Central memory CD8-positive, alpha-beta T cell (primary cell): ENCODE measurements around the gene SPPL2A.
"Not testable (repeated sequence)": the region's sequence is repeated elsewhere in the genome, so short reads cannot be mapped to it uniquely, and the experiment has no call there.

Source experiments
- ATAC-seq: fragments of 150-1000 bp; cut with Tn5 transposase; replicated peaks from 2 replicates; pipeline ENCODE4 v1.10.0; 2022; ENCODE audit warnings: mild to moderate bottlenecking, moderate FRiP score, moderate number of reproducible peaks; ENCODE audit not compliant: poor library complexity, severe bottlenecking; ENCODE audit errors: extremely low read depth
- DNase-seq, 2 donors: peaks; one replicate each; pipeline ENCODE4 v3.0.0; 2021; ENCODE audit warnings: low spot score in 2 of 2
- H3K27ac Mint-ChIP-seq: one replicate; pipeline ENCODE4 v1.8.0; 2022; ENCODE audit warnings: low read depth, mild to moderate bottlenecking, moderate library complexity, mixed read lengths
- H3K27me3 Mint-ChIP-seq: one replicate; pipeline ENCODE4 v1.8.0; 2022; ENCODE audit warnings: mixed read lengths
- H3K36me3 Mint-ChIP-seq: one replicate; pipeline ENCODE4 v1.8.0; 2022; ENCODE audit warnings: mild to moderate bottlenecking, moderate library complexity, mixed read lengths; ENCODE audit not compliant: insufficient read depth
- H3K4me1 Mint-ChIP-seq: one replicate; pipeline ENCODE4 v1.8.0; 2022; ENCODE audit warnings: mixed read lengths
- H3K4me3 Mint-ChIP-seq: one replicate; pipeline ENCODE4 v1.8.0; 2022; ENCODE audit warnings: mild to moderate bottlenecking, moderate library complexity, mixed read lengths
- H3K9me3 Mint-ChIP-seq: one replicate; pipeline ENCODE4 v1.8.0; 2022; ENCODE audit warnings: mixed read lengths

The SPPL2A gene

DNA sequence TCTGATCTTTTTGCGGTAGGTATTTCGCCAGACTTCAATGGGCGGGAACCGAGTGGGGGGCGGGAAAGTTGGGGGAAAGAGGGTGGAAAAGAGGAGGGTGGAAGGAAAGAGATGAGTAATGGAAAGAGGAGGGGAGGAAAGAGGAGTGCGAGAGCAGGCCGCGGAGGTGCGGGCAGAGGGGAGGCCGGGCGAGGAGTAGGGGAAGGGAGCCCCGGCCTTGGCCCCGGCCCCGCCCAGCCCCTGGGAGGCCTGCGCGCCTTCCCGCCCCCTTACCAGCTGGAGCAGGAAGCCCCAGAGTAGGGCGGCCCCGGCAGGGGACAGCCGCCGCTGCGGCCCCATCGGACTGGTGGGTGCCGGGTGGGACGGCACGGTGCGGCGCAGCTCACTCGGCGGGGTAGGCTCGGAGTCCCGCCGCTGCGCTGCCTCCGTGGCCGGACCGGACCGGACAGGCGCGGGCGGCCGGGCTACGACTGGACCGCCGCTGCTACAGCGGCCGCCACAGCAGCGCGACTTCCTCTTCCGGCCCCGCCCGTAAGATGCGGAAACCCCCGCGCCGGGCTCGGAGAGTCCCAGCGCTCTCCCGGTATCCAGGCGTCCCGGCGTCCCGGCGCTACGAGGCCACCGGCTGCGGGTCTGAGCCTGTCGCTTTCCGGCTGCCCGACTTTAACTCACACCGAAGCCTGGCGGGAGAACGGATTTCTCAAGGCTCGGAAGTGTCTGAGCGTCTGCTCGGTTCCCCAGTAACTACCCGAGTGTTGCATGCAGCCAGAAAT is at the start of gene SPPL2A:
Gene SPPL2A, minus strand, starts transcription at position 512 of the 773 bp plus-strand sequence. Its CDS starts 173 bp downstream, at position 339.
- Mint-ChIP-seq H3K27ac (peak within 1 kb of the TSS; percentile 98), H3K36me3 (peaks cover 14% of the 10 kb centered on the region), H3K9me3 (no peaks in the 10 kb centered on the region), H3K4me3 (peak within 1 kb of the TSS; percentile 91), H3K27me3 (no peaks in the 10 kb centered on the region), H3K4me1 (peaks cover 45% of the 10 kb centered on the region)
- peak; percentile 91 for ATAC-seq
- DNase-seq: peak; percentile 54 to 56

- Mint-ChIP-seq H3K27ac (no peak overlapping the region), H3K36me3 (no peaks in the 10 kb centered on the region), H3K9me3 (no peaks in the 10 kb centered on the region), H3K27me3 (no peaks in the 10 kb centered on the region), H3K4me1 (no peaks in the 10 kb centered on the region), H3K4me3 (no peak overlapping the region)
- no peak for DNase-seq
- ATAC-seq: no peak
Measured at GRCh38 chr15:50814634-50815033, 49.1 kb upstream of the SPPL2A start.

GRCh38 chr15:50813865-50814264 is 48.4 kb upstream of the SPPL2A start:
- H3K27me3 Mint-ChIP-seq: no peaks in the 10 kb centered on the region
- no peak for DNase-seq
- H3K9me3 Mint-ChIP-seq: no peaks in the 10 kb centered on the region
- no peak overlapping the region for H3K4me3 Mint-ChIP-seq
- no peak for ATAC-seq
- H3K27ac Mint-ChIP-seq: no peak overlapping the region
- no peaks in the 10 kb centered on the region for H3K36me3 Mint-ChIP-seq
- no peaks in the 10 kb centered on the region for H3K4me1 Mint-ChIP-seq

DNA sequence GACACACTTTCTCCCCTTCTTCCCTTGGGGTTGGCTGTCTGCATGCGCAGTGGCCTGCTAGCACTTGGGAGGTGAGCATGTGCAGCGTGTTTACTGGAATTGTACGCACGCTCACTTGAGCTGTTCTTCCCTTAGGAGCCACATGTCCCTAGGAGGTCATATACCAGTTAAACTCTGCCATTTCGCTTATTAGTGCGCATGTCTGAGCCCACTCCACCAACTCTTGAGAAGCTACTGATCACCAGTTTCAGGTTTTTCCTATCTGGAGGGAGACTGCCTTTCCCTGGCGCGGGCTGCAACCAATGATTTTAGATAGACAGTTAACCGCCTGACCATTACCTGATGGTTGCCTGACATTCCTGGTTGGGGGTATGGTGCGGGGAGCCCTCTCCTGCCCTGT is 47.6 kb upstream of the SPPL2A start:
- Mint-ChIP-seq H3K4me1 (no peaks in the 10 kb centered on the region), H3K27me3 (no peaks in the 10 kb centered on the region), H3K27ac (no peak overlapping the region), H3K4me3 (no peak overlapping the region), H3K9me3 (no peaks in the 10 kb centered on the region), H3K36me3 (no peaks in the 10 kb centered on the region)
- DNase-seq: no peak
- no peak for ATAC-seq

- not testable (repeated sequence) for H3K27ac Mint-ChIP-seq, H3K4me3 Mint-ChIP-seq, H3K36me3 Mint-ChIP-seq, H3K27me3 Mint-ChIP-seq, H3K9me3 Mint-ChIP-seq, ATAC-seq, H3K4me1 Mint-ChIP-seq, DNase-seq
Measured at GRCh38 chr15:50812181-50812506, 46.6 kb upstream of the SPPL2A start.

DNA sequence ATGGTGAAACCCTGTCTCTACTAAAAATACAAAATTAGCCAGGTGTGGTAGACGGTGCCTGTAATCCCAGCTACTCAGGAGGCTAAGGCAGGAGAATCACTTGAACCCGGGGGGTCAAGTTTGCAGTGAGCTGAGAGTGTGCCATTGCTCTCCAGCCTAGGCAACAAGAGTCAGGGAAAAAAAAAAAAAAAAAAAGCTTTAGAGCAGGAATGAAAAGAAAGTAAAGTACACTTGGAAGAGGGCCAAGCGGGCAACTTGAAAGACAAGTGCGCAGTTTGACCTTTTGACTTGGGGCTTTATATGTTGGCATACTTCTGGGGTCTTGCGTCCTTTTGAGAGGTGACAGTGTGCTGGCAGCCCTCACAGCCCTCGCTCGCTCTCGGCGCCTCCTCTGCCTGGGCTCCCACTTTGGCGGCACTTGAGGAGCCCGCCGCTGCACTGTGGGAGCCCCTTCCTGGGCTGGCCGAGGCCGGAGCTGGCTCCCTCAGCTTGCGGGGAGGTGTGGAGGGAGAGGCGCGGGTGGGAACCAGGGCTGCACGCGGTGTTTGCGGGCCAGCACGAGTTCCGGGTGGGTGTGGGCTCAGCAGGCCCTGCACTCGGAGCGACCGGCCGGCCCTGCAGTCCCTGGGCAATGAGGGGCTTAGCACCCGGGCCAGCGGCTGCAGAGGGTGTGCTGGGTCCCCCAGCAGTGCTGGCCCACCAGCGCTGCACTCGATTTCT is 46.1 kb upstream of the SPPL2A start:
- not testable (repeated sequence) for H3K27ac Mint-ChIP-seq, ATAC-seq, DNase-seq, H3K4me1 Mint-ChIP-seq, H3K27me3 Mint-ChIP-seq, H3K4me3 Mint-ChIP-seq, H3K36me3 Mint-ChIP-seq, H3K9me3 Mint-ChIP-seq

- no peak for ATAC-seq
- no peak overlapping the region for H3K27ac Mint-ChIP-seq
- H3K4me1 Mint-ChIP-seq: no peaks in the 10 kb centered on the region
Measured at GRCh38 chr15:50810128-50810527, 44.6 kb upstream of the SPPL2A start.

DNA sequence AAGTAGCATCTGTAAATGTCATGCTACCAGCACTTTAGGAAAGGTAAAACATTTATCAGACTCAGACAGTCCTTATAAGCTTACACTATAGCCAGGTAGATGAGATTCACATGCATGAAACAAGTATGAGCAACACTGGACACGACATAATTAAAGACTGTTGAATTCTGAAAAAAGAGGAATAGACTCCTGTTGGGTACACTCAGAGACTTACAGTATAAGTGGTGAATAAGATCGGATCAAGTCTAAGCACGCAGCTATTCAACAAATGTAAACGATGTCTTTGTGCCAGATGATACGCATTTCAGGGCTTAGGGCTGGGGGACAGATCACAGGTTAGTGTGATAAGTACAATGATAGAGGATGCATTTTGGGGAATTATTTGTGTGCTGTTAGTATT is 43.2 kb upstream of the SPPL2A start:
- no peak for DNase-seq
- H3K27ac Mint-ChIP-seq: no peak overlapping the region
- no peaks in the 10 kb centered on the region for H3K36me3 Mint-ChIP-seq
- H3K4me3 Mint-ChIP-seq: no peak overlapping the region
- no peaks in the 10 kb centered on the region for H3K27me3 Mint-ChIP-seq
- H3K9me3 Mint-ChIP-seq: no peaks in the 10 kb centered on the region
- no peaks in the 10 kb centered on the region for H3K4me1 Mint-ChIP-seq
- no peak for ATAC-seq

More at GRCh38 chr15:50810128-50810527, 44.6 kb upstream of the SPPL2A start:
- no peaks in the 10 kb centered on the region for H3K9me3 Mint-ChIP-seq
- H3K27me3 Mint-ChIP-seq: no peaks in the 10 kb centered on the region
- no peak for DNase-seq
- H3K4me3 Mint-ChIP-seq: no peak overlapping the region
- no peaks in the 10 kb centered on the region for H3K36me3 Mint-ChIP-seq

GRCh38 chr15:50803479-50804180 is 38.1 kb upstream of the SPPL2A start:
- Mint-ChIP-seq H3K4me3 (no peak overlapping the region), H3K4me1 (no peaks in the 10 kb centered on the region), H3K27ac (no peak overlapping the region), H3K27me3 (no peaks in the 10 kb centered on the region), H3K9me3 (no peaks in the 10 kb centered on the region), H3K36me3 (no peaks in the 10 kb centered on the region)
- ATAC-seq: no peak
- no peak for DNase-seq

- no peaks in the 10 kb centered on the region for H3K9me3 Mint-ChIP-seq
- no peak for ATAC-seq
- H3K27ac Mint-ChIP-seq: no peak overlapping the region
- H3K36me3 Mint-ChIP-seq: no peaks in the 10 kb centered on the region
- H3K27me3 Mint-ChIP-seq: no peaks in the 10 kb centered on the region
- H3K4me1 Mint-ChIP-seq: no peaks in the 10 kb centered on the region
- DNase-seq: no peak
- no peak overlapping the region for H3K4me3 Mint-ChIP-seq
Measured at GRCh38 chr15:50800715-50801114, 35.2 kb upstream of the SPPL2A start.

DNA sequence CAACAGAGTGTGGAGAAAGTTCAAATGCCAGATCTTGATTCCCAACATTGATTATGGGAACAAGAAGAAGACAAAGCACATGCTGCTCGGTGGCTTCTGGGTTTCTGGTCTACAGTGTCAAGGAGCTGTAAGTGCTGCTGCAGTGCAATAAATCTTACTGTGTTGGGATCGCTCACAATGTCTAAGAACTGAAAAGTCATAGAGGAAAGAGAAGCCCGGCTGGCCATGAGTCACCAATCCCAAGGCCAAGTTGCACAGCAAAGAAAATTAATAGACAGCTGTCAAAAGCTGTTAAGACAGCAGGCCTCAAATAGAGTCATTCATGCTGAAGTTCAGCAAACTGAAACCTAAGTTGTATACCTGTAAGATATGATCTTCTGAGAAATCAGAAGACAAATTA is 33.2 kb upstream of the SPPL2A start:
- DNase-seq: no peak
- Mint-ChIP-seq H3K27me3 (no peaks in the 10 kb centered on the region), H3K4me3 (no peak overlapping the region), H3K27ac (no peak overlapping the region), H3K36me3 (no peaks in the 10 kb centered on the region), H3K9me3 (no peaks in the 10 kb centered on the region), H3K4me1 (no peaks in the 10 kb centered on the region)
- no peak for ATAC-seq

DNA sequence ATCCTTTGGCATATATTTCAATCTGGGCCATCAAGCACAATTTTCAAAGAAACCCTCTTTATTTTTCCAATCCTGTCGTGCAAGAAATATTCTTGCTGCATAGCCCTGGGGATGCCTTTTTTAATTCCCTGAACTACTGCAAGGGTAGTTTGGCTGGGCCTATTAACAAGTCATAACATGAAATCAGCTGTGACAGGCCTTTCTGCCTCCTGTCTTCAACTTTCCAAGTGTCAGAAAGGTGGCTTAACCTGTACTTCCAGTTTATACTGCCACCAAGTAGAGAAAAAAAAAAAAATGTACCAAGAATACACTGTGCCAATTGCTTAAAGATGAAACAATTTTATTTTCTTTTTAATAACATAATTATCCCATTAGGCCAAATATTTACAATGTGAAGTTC is 32.4 kb upstream of the SPPL2A start:
- DNase-seq (no peak), ATAC-seq (no peak)
- Mint-ChIP-seq H3K27me3 (no peaks in the 10 kb centered on the region), H3K4me1 (no peaks in the 10 kb centered on the region), H3K27ac (no peak overlapping the region), H3K4me3 (no peak overlapping the region), H3K36me3 (no peaks in the 10 kb centered on the region), H3K9me3 (no peaks in the 10 kb centered on the region)

DNA sequence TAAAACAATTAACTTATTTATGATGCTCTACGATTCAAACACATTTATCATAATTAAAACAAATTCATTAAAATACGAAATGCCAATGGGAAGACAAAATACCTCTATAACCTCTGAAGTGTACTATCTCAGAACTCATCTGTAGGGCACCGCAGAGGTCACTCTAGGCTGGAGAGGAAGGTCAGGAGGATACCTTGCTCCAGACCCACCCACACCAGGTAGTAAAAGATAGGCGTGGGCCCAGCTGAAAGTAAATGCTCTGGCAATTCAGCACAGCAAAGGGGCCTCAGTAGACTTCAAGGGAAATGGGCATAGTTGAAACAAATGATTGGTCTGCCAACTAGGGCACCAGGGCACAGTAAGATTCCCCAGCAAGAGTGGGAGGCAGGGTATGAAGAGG is 26.0 kb upstream of the SPPL2A start:
- DNase-seq: no peak
- H3K4me3 Mint-ChIP-seq: no peak overlapping the region
- no peak overlapping the region for H3K27ac Mint-ChIP-seq
- H3K4me1 Mint-ChIP-seq: no peaks in the 10 kb centered on the region
- H3K27me3 Mint-ChIP-seq: no peaks in the 10 kb centered on the region
- ATAC-seq: no peak
- no peaks in the 10 kb centered on the region for H3K9me3 Mint-ChIP-seq
- H3K36me3 Mint-ChIP-seq: no peaks in the 10 kb centered on the region
